GM12872 (cell line): Measurements from ENCODE around the gene PSMD2.

Source experiments
- CTCF ChIP-seq: IDR thresholded peaks from 3 replicates; pipeline ENCODE4 v1.5.1; 2011; ENCODE audit warnings: low read depth, mild to moderate bottlenecking, low read length, moderate library complexity; ENCODE audit not compliant: insufficient read depth

PSMD2 gene

GRCh38 chr3:184333190-184333589, 34.1 kb downstream of the PSMD2 start:
- no peak for TF ChIP-seq CTCF

DNA sequence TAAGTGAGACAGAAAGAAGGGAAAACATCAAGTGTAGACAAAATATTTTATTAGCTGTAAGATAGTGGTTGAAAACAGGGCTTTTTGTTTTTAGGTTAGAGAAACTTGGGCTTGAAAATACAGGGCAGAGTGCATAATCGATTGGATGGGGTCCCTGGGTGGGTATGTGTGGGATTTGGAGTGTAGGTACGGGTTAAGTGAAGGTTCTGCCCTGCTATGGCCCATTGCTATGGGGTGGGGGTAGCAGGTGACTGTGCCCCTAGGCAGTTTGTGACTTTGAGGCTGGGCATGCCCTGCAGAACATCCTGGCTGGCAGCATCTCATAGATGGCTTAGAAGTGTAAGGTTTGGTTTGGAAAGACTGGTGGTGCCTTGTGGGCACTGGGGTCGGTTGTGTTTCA, 34.7 kb downstream of the PSMD2 start:
- TF ChIP-seq CTCF: no peak

DNA sequence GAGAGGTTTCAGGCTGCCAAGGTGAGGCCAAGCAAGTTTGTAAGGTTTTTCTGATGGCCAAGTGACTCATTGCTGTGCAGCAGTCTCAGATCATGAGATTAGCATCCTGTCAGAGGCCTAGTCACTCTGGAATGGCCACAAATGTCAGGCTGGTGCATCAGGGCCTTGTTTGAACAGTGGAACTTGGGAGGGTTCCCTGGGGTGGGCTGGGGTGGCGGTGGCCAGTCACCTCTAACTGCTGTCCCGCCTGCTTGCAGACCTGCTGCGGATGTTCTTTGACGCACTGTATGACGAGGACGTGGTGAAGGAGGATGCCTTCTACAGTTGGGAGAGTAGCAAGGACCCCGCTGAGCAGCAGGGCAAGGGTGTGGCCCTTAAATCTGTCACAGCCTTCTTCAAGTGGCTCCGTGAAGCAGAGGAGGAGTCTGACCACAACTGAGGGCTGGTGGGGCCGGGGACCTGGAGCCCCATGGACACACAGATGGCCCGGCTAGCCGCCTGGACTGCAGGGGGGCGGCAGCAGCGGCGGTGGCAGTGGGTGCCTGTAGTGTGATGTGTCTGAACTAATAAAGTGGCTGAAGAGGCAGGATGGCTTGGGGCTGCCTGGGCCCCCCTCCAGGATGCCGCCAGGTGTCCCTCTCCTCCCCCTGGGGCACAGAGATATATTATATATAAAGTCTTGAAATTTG, 35.6 kb downstream of the PSMD2 start:
- TF ChIP-seq CTCF: no peak

- TF ChIP-seq CTCF: no peak
These were observed 36.2 kb downstream of the PSMD2 start for GRCh38 chr3:184335291-184335660.

GRCh38 chr3:184335661-184336546, 36.9 kb downstream of the PSMD2 start:
- TF ChIP-seq CTCF: no peak

GRCh38 chr3:184336547-184337398, 37.7 kb downstream of the PSMD2 start:
- TF ChIP-seq CTCF: no peak

- TF ChIP-seq CTCF: no peak
These were observed 38.3 kb downstream of the PSMD2 start, which contains the start of gene FAM131A for GRCh38 chr3:184337399-184337714. Gene FAM131A, plus strand, starts transcription at chr3:184337600. Its CDS starts 31 bp downstream, at chr3:184337631.
